GM12872 (cell line): Measurements from ENCODE around the gene BTBD10.

Experiments
- TF ChIP-seq, protein P1 (sequence below): IDR thresholded peaks from 3 replicates; pipeline ENCODE4 v1.5.1; 2011; ENCODE audit warnings: low read depth, mild to moderate bottlenecking, low read length, moderate library complexity; ENCODE audit not compliant: insufficient read depth

BTBD10 gene

DNA sequence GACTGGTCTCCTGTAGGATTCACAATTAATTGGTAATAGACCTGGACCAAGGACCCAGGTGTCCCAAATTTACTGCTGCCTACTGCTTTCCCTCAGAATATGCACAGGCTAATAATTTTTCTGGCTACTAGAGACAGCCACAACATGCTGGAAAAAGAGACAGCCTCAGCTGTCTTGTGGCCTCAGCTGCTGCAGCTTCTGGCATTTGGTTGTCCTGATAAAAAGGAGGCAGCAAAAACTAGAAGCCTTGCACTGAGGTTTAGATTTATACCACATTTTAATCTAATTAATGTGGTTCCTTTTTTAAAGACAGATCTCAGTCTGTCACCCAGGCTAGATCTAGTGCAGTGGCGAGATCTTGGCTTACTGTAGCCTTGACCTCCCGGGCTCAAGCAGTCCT, 89.8 kb downstream of the BTBD10 start:
- TF ChIP-seq, protein P1, sequence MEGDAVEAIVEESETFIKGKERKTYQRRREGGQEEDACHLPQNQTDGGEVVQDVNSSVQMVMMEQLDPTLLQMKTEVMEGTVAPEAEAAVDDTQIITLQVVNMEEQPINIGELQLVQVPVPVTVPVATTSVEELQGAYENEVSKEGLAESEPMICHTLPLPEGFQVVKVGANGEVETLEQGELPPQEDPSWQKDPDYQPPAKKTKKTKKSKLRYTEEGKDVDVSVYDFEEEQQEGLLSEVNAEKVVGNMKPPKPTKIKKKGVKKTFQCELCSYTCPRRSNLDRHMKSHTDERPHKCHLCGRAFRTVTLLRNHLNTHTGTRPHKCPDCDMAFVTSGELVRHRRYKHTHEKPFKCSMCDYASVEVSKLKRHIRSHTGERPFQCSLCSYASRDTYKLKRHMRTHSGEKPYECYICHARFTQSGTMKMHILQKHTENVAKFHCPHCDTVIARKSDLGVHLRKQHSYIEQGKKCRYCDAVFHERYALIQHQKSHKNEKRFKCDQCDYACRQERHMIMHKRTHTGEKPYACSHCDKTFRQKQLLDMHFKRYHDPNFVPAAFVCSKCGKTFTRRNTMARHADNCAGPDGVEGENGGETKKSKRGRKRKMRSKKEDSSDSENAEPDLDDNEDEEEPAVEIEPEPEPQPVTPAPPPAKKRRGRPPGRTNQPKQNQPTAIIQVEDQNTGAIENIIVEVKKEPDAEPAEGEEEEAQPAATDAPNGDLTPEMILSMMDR: no peak

DNA sequence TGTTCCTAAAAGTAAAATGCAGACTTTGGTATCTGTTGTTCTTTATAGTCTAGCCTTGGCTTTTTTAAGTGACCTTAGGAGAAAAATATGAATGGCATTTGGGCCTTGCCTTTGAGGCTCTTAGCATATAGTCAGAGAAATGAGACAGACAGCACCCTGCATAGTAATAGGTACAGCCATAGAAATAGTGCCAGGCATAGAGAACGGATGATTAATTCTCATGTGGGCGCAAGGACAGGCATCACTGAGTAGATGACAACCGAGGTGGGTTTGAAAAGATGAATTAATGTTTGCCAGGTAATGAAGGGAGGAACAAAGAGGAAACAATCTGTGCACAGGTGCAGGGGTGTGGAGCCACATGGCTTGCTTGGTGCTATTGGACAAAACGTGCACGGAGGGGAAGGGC, 95.0 kb downstream of the BTBD10 start:
- TF ChIP-seq, protein P1: no peak

DNA sequence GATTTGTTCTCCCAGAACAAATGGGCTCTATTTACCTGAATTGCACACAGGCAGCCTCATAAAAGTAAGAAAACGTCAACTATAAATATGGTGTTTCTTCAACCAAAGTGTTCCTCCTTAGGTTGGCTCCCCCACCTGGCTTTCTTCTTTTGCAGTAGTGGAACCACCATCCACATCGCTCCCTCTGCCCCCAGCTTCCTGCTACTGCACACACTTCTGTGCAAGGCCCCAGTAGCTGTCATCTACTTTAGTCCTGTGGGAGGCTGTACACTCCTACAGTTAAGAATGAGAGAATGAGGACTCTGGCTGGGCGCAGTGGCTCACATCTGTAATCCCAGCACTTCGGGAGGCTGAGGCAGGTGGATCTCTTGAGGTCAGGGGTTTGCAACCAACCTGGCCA, 95.9 kb downstream of the BTBD10 start:
- TF ChIP-seq, protein P1: no peak

DNA sequence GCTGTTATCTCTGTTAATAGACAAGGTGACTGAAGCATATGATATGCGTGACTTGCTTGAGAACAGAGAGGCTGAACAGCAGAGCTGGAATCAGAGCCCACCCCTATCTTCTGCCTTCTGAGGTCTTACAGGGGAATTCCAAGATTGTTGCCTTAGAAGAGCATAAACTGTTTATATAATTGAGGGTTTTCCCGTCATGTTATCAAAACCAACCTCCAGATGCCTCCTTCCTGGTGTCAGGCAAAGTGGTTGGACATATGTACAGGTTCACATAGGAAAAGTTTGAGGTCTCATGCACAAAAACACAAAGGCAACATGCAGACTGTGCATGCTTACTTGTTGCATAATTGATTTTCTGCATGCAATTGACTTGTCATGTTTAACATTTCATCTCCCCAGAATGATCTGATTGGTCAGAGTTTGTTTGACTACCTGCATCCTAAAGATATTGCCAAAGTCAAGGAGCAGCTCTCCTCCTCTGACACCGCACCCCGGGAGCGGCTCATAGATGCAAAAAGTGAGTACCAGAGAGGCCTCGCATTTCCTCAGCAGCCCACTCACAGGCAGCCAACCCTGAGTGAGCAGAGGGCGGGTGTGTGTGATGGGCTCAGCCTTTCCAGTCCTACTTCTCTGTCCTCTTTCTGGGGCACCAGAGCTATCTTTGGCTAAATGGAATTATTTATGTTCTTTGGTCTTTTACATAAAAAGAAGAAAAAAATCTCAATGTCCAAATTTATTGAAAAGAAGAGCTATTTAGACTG, 96.6 kb downstream of the BTBD10 start:
- TF ChIP-seq, protein P1: no peak

DNA sequence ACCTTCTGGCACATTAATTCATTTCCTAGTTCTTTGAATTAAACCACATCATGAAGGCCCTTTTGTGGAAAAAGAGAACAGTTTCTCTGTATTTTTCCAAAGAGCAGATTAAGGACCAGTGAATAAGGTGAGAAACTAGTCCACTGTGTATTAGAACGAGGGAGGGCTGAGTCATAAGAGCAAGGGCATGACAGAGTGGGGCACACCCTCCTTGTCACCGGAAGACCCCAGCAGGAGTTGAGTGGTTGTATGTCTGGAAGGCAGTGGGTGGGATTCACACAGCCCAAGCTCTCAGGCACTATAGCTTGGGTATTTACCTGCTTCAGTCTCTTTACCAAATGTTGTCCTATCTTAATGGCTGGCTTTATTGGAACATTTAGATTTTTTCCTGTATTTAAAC, 98.6 kb downstream of the BTBD10 start:
- TF ChIP-seq, protein P1: no peak

DNA sequence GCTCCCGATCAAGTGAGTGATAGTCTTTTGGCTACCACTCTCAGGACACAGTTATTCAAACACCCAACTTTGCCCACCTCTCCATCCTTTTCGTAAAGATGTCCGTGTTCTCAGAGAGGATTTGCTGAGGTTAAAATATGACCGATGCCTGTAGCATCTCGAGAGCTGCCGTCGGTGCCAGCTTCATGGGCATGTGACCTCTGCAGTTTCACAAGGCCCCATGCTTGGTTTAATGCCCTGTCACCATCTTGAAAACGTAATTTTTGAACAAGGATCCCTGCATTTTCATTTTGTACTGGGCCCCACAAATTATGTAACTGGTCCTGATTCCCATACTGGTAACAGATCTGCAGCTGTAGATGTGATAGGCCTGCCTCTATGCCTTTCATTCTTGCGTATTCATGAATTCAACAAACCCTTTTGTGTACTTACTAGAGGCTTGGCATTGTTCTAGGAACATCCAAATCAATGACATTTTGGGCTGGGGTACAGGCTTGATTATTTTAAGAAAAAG, 100.4 kb downstream of the BTBD10 start:
- TF ChIP-seq, protein P1: no peak

DNA sequence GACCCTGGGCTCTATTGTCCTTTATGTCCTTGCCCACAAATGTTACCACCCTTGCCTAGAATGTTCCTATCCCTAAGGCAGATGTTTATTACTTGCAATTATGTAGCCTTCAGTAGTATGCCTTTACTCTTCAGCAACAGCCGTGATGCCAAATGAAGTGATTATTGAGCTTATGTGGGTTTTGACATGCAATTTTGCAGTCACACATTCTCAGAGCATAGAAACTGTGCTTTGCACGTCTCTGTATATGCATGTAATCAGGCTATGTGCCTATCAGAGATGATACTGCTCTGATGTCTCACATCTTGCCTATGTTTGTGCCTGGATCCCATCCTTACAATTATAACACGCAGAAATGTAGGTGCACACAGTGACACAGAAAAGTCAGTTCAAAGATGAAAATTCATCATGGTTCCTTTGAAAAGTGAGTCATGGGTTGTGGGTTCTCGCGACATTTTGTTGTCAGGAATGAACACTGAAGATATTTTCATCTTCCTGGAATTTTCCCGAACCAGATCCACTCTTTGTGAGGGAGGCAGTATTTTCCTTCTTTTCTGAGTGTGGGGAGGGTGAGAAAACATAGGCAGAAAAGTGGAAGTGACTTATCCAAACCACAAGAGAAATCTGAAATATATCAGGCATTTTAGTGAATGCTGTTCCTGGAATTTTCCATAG, 104.3 kb downstream of the BTBD10 start:
- TF ChIP-seq, protein P1: no peak
